ENCODE results near the gene TPD52L3.

The TPD52L3 gene

DNA sequence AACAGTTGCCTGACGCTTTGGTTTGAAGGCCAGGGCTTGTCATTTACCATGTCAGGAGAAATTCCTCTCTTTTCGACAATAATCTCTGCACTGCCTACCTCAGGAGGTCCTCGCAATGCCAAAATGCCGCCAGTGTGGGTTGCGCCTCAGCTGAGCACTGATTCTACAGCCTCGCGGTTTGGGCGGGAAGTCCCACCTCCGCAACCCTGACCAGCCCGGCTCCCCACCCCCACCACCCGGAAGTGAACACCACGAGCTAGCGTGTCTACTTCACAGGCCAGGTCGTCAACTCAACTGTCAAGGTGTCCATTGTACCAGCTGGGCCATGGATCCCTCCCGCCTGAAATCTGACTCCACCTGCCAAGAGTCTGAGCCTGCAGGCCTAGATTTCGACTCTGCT is at the start of gene TPD52L3:
TPD52L3 (plus strand) TSS at position 273 of the 400 bp plus-strand sequence. CDS start 221 bp downstream, outside the sequence.
- in situ Hi-C loops (cut with MboI; ENCODE audit: low sequenced_read_pairs): no loop called here

DNA sequence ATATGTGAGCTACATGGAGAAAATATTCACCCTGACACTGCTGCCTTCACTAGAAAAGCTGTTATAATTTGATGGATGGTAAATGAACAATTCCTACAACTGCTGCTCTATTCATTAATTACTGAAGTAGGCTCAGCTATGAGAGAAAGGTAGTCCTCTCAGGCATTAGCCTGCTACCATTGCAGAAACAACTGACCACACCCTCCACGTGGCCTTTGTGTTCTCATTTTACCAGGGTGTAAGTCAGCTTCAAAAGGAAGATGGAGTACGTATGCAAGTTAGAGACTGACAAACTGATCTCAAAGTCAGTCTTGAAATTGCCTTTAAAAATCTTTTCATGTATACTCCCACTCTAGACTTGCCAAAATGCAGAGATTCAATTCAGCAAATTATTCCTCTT is 26.3 kb upstream of the TPD52L3 start:
- in situ Hi-C loops (cut with MboI; ENCODE audit: low sequenced_read_pairs): loop anchor here (25.0 kb wide), 2 partner anchors 240 to 415 kb away; partner anchors contain the start of gene MLANA

- in situ Hi-C loops (cut with MboI; ENCODE audit: low sequenced_read_pairs): loop anchor here (25.0 kb wide), 2 partner anchors 240 to 415 kb away; partner anchors contain the start of gene MLANA
Measured at GRCh38 chr9:6302417-6302816, 25.8 kb upstream of the TPD52L3 start.

- in situ Hi-C loops (cut with MboI; ENCODE audit: low sequenced_read_pairs): loop anchor here (25.0 kb wide), 2 partner anchors 242 to 417 kb away; partner anchors contain the start of gene MLANA
Measured at GRCh38 chr9:6304232-6304631, 23.9 kb upstream of the TPD52L3 start.

DNA sequence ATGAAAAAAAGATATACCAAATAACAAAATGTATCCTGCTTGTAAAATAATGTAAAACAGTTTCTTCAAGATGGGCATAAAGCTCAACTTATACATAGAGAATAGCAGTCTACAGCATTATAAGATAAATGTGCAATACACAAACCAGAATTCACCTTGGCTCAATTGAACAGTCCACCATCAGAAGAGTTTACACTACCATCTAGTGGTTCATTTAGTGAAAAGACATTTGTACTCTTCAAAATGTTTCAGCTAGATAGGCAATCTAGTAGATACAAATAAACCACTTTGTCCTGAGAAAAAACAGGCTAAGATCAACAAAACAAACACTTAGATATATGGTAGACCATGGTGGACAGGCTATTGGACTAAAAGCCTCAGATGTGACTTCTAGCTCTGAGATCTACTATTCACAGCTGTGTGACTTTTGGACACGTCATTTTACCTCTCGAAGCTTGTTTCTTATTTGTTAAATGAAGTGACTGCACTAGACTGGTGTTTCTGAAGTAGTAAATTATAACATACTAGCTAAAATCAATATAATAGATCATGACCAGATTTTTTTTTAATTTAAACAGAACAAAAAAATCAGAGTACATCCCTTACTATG is 22.1 kb upstream of the TPD52L3 start:
- in situ Hi-C loops (cut with MboI; ENCODE audit: low sequenced_read_pairs): loop anchor here (25.0 kb wide), 2 partner anchors 244 to 419 kb away; partner anchors contain the start of gene MLANA

GRCh38 chr9:6307551-6308096 is 20.6 kb upstream of the TPD52L3 start:
- in situ Hi-C loops (cut with MboI; ENCODE audit: low sequenced_read_pairs): loop anchor here (25.0 kb wide), 2 partner anchors 245 to 420 kb away; partner anchors contain the start of gene MLANA

GRCh38 chr9:6330958-6331634 is 2.9 kb downstream of the TPD52L3 start:
- in situ Hi-C loops (cut with MboI; ENCODE audit: low sequenced_read_pairs): no loop called here

GRCh38 chr9:6334305-6334704 is 6.1 kb downstream of the TPD52L3 start:
- in situ Hi-C loops (cut with MboI; ENCODE audit: low sequenced_read_pairs): no loop called here

- in situ Hi-C loops (cut with MboI; ENCODE audit: low sequenced_read_pairs): no loop called here
Measured at GRCh38 chr9:6348766-6349165, 20.6 kb downstream of the TPD52L3 start.

DNA sequence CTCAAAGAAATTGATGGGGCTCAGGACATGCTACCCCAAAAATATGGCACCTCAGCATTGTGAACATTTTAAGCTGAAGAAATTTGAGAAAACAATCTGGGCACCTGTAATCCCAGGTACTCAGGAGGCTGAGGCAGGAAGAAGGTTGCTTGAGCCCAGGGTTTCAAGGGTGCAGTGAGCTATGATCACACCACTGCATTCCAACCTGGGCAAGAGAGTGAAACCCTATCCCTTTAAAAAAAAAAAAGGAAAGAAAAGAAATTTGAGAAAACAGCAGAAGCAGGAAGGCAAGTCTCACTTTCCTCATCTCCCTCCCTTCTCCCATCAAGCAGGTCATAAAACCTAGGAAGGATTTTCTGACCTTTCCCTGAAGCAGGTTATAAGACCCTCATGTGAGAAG is 23.6 kb downstream of the TPD52L3 start:
- in situ Hi-C loops (cut with MboI; ENCODE audit: low sequenced_read_pairs): loop anchor here (10.0 kb wide), 1 partner anchor 213 kb away; no protein-coding TSS in a partner anchor

GRCh38 chr9:6354072-6354686 is 26.0 kb downstream of the TPD52L3 start:
- in situ Hi-C loops (cut with MboI; ENCODE audit: low sequenced_read_pairs): loop anchor here (10.0 kb wide), 1 partner anchor 211 kb away; no protein-coding TSS in a partner anchor

DNA sequence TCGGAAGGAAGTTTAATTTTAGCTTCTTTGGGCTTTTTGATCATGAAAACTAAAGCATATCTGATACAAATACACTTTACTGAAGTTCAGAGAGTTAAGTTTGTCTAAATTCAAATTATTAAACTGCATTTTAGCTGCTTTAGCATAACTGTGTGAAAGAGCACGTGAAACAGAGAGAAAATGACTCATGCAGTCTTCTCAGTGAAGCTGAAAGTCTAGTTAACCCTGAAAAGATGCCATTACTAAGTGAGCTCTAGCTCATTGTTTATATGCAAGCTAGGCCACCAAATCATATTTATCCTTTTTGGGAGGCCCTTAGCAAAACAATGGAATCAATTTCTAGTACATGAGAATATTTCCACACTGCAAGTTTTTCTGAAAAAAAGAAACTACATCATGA is 27.6 kb downstream of the TPD52L3 start:
- in situ Hi-C loops (cut with MboI; ENCODE audit: low sequenced_read_pairs): loop anchor here (10.0 kb wide), 1 partner anchor 209 kb away; no protein-coding TSS in a partner anchor

DNA sequence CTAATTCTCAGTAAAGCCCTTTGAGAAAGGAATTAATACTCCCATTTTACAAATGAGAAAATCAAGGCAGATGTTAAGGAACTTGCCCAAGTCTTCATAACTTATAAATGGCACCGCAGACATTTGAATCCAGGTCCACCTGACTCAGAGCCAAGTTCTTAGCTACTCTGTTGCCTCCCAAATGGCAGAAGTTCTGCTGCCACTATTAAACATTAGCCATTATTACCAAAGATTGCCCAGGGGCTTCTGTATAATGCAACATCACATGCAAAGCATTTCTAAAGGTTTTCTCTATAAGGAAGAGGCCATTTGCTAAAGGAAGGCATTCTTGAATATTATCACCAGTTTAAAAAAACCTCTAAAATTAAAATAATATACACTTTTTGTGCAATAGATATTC is 28.3 kb downstream of the TPD52L3 start:
- in situ Hi-C loops (cut with MboI; ENCODE audit: low sequenced_read_pairs): loop anchor here (10.0 kb wide), 1 partner anchor 208 kb away; no protein-coding TSS in a partner anchor

- in situ Hi-C loops (cut with MboI; ENCODE audit: low sequenced_read_pairs): loop anchor here (10.0 kb wide), 1 partner anchor 208 kb away; no protein-coding TSS in a partner anchor
Measured at GRCh38 chr9:6356904-6357303, 28.7 kb downstream of the TPD52L3 start.

GRCh38 chr9:6367128-6367890 is 39.1 kb downstream of the TPD52L3 start:
- in situ Hi-C loops (cut with MboI; ENCODE audit: low sequenced_read_pairs): no loop called here

DNA sequence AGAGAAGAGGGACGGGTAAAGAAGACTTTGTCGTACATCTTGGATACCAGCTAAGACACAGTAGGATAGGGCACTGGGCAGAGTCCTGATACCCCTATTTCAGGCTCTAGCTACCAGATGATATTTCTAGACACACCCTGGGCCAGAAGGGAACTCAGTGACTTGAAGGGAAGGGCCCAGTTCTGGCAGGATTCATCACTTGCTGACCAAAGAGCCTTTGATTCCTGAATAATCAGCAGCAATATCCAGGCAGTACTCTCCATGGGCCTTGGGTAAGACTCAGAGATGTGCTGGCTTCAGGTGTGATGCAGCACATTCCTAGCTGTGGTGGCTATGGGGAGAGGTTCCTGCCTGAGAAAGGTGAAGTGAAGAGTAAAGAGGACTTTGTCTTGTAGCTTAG is 40.7 kb downstream of the TPD52L3 start:
- in situ Hi-C loops (cut with MboI; ENCODE audit: low sequenced_read_pairs): no loop called here
